Putamen (tissue), 1 donor: ENCODE data around the gene ATP6V0D1.
"Not testable (repeated sequence)": the region's sequence is repeated elsewhere in the genome, so short reads cannot be mapped to it uniquely, and the experiment has no call there.

Source experiments
- DNase-seq: peaks from one replicate; pipeline ENCODE4 v3.0.0-alpha.2; 2016; ENCODE audit warnings: low spot score

Gene ATP6V0D1

GRCh38 chr16:67480833-67481560 is at the start of gene ATP6V0D1:
Gene ATP6V0D1 (minus strand): TSS chr16:67481157. CDS start chr16:67481086, 71 bp downstream.
- DNase-seq, result peak; percentile 97

GRCh38 chr16:67530013-67530939 is 49.3 kb upstream of the ATP6V0D1 start:
- DNase-seq, result no peak

GRCh38 chr16:67529582-67530012 is 48.6 kb upstream of the ATP6V0D1 start:
- no peak for DNase-seq

GRCh38 chr16:67528870-67529581 is 48.1 kb upstream of the ATP6V0D1 start:
- DNase-seq, result no peak

GRCh38 chr16:67528222-67528869 is 47.4 kb upstream of the ATP6V0D1 start, which contains the start of gene RIPOR1:
Gene RIPOR1 (plus strand): TSS chr16:67528829. CDS start chr16:67538447, 9,618 bp downstream.
- no peak for DNase-seq

GRCh38 chr16:67526149-67526791 is 45.3 kb upstream of the ATP6V0D1 start:
- no peak for DNase-seq

- DNase-seq, result no peak
Observed at GRCh38 chr16:67525176-67525860, 44.4 kb upstream of the ATP6V0D1 start.

GRCh38 chr16:67521095-67521804 is 40.3 kb upstream of the ATP6V0D1 start:
- peak; percentile 92 for DNase-seq

GRCh38 chr16:67519242-67519641 is 38.3 kb upstream of the ATP6V0D1 start:
- DNase-seq, result no peak

- no peak for DNase-seq
Observed at GRCh38 chr16:67518676-67519075, 37.7 kb upstream of the ATP6V0D1 start.

- DNase-seq, result no peak
Observed at GRCh38 chr16:67517661-67518423, 36.9 kb upstream of the ATP6V0D1 start.

- DNase-seq, result no peak
Observed at GRCh38 chr16:67517155-67517445, 36.1 kb upstream of the ATP6V0D1 start.

- no peak for DNase-seq
Observed at GRCh38 chr16:67516296-67517154, 35.6 kb upstream of the ATP6V0D1 start.

GRCh38 chr16:67514382-67514828 is 33.4 kb upstream of the ATP6V0D1 start:
- DNase-seq, result no peak

GRCh38 chr16:67513892-67514291 is 32.9 kb upstream of the ATP6V0D1 start:
- not testable (repeated sequence) for DNase-seq

GRCh38 chr16:67509016-67509415 is 28.1 kb upstream of the ATP6V0D1 start:
- no peak for DNase-seq

- DNase-seq, result no peak
Observed at GRCh38 chr16:67506468-67506867, 25.5 kb upstream of the ATP6V0D1 start.
